ENCODE data around the gene MACROD2.

MACROD2 gene

GRCh38 chr20:14062171-14062570 is 66.9 kb downstream of the MACROD2 start:
- no peak for DNase-seq (ENCODE audit: extremely low read depth, insufficient read length)
- Histone ChIP-seq H3K36me3 (ENCODE audit: control insufficient read depth, insufficient read depth, low read length) (no peaks in the 10 kb centered on the region), H3K4me3 (replicated peaks; ENCODE audit: low read depth, low read length) (no peak overlapping the region), H3K27me3 (replicated peaks; ENCODE audit: control insufficient read depth, insufficient read depth, low read length) (no peaks in the 10 kb centered on the region)
- TF ChIP-seq CTCF (IDR thresholded peaks at IDR 0.05; ENCODE audit: insufficient read depth, low read length, poor library complexity, severe bottlenecking): no peak

- DNase-seq (ENCODE audit: extremely low read depth, insufficient read length): no peak
- Histone ChIP-seq H3K27me3 (replicated peaks; ENCODE audit: control insufficient read depth, insufficient read depth, low read length) (no peaks in the 10 kb centered on the region), H3K36me3 (ENCODE audit: control insufficient read depth, insufficient read depth, low read length) (no peaks in the 10 kb centered on the region), H3K4me3 (replicated peaks; ENCODE audit: low read depth, low read length) (no peak overlapping the region)
- TF ChIP-seq CTCF (IDR thresholded peaks at IDR 0.05; ENCODE audit: insufficient read depth, low read length, poor library complexity, severe bottlenecking): no peak
Measured at GRCh38 chr20:14062786-14063185, 67.5 kb downstream of the MACROD2 start.

GRCh38 chr20:14064333-14064732 is 69.0 kb downstream of the MACROD2 start:
- no peak for DNase-seq (ENCODE audit: extremely low read depth, insufficient read length)
- Histone ChIP-seq H3K36me3 (ENCODE audit: control insufficient read depth, insufficient read depth, low read length) (no peaks in the 10 kb centered on the region), H3K4me3 (replicated peaks; ENCODE audit: low read depth, low read length) (no peak overlapping the region), H3K27me3 (replicated peaks; ENCODE audit: control insufficient read depth, insufficient read depth, low read length) (no peaks in the 10 kb centered on the region)
- TF ChIP-seq CTCF (IDR thresholded peaks at IDR 0.05; ENCODE audit: insufficient read depth, low read length, poor library complexity, severe bottlenecking): no peak

GRCh38 chr20:14064921-14065320 is 69.6 kb downstream of the MACROD2 start:
- no peak overlapping the region for H3K4me3 ChIP-seq (replicated peaks; ENCODE audit: low read depth, low read length)
- no peak for TF ChIP-seq CTCF (IDR thresholded peaks at IDR 0.05; ENCODE audit: insufficient read depth, low read length, poor library complexity, severe bottlenecking)
- DNase-seq (ENCODE audit: extremely low read depth, insufficient read length): no peak
- no peaks in the 10 kb centered on the region for H3K36me3 ChIP-seq (ENCODE audit: control insufficient read depth, insufficient read depth, low read length)
- no peaks in the 10 kb centered on the region; the same call in 1 of the 2 replicates for H3K27me3 ChIP-seq (replicated peaks; ENCODE audit: control insufficient read depth, insufficient read depth, low read length)

GRCh38 chr20:14065774-14066173 is 70.5 kb downstream of the MACROD2 start:
- Histone ChIP-seq H3K27me3 (replicated peaks; ENCODE audit: control insufficient read depth, insufficient read depth, low read length) (no peaks in the 10 kb centered on the region; the same call in 1 of the 2 replicates), H3K36me3 (ENCODE audit: control insufficient read depth, insufficient read depth, low read length) (no peaks in the 10 kb centered on the region), H3K4me3 (replicated peaks; ENCODE audit: low read depth, low read length) (no peak overlapping the region)
- DNase-seq (ENCODE audit: extremely low read depth, insufficient read length): no peak
- no peak for TF ChIP-seq CTCF (IDR thresholded peaks at IDR 0.05; ENCODE audit: insufficient read depth, low read length, poor library complexity, severe bottlenecking)

- H3K4me3 ChIP-seq (replicated peaks; ENCODE audit: low read depth, low read length): no peak overlapping the region
- DNase-seq (ENCODE audit: extremely low read depth, insufficient read length): no peak
- H3K36me3 ChIP-seq (ENCODE audit: control insufficient read depth, insufficient read depth, low read length): no peaks in the 10 kb centered on the region
- H3K27me3 ChIP-seq (replicated peaks; ENCODE audit: control insufficient read depth, insufficient read depth, low read length): no peaks in the 10 kb centered on the region; the same call in 1 of the 2 replicates
- no peak for TF ChIP-seq CTCF (IDR thresholded peaks at IDR 0.05; ENCODE audit: insufficient read depth, low read length, poor library complexity, severe bottlenecking)
Measured at GRCh38 chr20:14067603-14068002, 72.3 kb downstream of the MACROD2 start.

Measured in GM06990 (cell line).